ENCODE results near the gene RCCD1.

The RCCD1 gene

GRCh38 chr15:90960298-90961091, 5.8 kb downstream of the RCCD1 start:
- peak in 8 of 56 donors; percentile 14 to 38 (median 26) for DNase-seq

- DNase-seq = no peak
Observed at GRCh38 chr15:90962021-90962420, 7.3 kb downstream of the RCCD1 start.

GRCh38 chr15:90966262-90966661, 11.6 kb downstream of the RCCD1 start:
- DNase-seq = no peak

- DNase-seq = no peak
Observed at GRCh38 chr15:90967206-90967605, 12.5 kb downstream of the RCCD1 start.

DNA sequence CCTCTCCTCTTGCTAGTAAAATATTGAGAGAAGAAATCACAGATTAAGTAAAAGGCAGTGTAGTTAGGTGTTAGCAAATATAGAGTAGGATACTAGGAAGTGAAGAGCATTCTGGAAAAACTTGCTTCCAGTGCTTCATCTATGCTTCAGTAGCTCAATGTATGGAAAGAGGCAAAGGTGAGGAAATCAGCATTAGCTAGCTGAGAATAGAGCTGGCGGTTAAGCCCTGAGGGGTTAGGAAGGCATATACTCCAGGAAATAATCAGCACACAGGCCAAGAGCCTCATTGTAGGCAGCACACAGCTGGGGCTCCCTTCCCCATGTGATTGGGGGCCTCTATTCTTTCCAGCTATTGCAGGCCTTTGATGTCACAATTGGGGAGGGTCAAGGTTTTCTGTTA, 13.8 kb downstream of the RCCD1 start:
- no peak for DNase-seq

DNA sequence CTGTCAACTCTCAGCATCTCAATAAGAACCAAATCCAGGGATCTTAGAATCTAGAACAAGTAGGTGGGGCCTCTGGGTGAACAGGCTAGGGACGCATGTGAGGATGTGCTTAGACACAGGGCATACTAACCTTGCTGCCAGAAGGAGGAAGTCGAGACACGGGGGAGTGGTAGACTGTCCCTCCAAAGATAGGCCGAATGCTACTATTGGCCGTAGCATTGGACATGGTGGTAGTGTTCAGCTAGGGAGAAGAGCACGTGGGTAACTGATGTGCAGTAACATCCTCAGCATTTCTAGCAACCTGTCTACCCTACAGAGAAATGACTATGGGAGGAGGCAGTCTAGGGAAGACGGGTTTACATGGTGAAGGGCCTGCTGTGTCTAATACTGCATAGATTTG, 15.6 kb downstream of the RCCD1 start:
- DNase-seq = no peak

DNA sequence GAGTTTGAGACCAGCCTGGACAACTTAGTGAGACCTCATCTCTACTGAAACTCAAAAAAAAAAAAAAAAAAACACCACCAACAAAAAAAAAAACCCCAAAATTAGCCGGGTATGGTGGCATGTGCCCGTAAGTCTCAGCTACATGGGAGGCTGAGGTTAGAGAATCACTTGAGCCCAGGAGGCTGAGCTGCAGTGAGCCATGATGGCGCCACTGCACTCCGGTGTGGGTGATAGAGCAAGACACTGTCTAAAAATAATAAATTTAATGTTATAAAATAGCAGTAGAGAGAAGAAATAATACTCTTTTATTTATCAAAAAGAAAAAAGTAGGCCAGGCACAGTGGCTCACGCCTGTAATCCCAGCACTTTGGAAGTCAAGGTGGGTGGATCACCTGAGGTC, 17.4 kb downstream of the RCCD1 start:
- no peak for DNase-seq

GRCh38 chr15:90974216-90974615, 19.5 kb downstream of the RCCD1 start:
- no peak for DNase-seq

- no peak for DNase-seq
Observed at GRCh38 chr15:90979582-90979981, 24.9 kb downstream of the RCCD1 start.

DNA sequence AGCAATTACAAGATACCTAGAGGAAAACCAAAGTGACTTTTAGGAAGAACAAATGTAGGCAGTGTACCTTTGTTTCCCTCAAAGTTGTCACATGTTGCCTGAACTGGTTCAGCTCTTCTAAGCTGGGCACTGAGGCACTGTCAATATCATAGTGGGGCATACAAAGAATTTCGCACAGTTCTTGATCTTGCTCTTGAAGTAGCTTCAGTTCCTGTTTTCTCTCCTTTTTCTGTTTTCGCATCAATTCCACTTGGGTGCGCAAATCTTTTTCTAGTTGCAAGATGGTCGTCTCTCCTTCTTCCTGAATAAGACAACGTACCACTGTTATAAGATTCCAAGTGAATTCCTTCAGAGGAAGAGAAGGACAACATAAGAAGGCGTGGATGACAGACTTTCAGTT, 27.0 kb downstream of the RCCD1 start:
- DNase-seq = no peak

DNA sequence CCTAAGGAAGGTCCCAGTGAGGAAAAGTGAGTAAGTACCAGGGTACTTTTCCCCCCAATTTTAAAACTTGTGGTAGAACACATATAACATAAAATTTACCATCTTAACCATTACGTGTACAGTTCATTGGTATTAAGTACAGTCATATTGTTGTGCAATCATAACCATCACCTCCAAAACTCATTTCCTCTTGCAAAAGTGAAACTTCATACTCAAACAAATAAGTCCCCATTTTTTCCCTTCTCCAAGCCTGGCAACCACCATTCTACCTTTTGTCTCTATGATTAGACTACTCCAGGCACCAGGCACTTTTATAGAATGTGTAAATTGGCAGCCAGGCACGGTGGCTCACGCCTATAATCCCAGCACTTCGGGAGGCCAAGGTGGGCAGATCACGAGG, 27.5 kb downstream of the RCCD1 start:
- DNase-seq = no peak

DNA sequence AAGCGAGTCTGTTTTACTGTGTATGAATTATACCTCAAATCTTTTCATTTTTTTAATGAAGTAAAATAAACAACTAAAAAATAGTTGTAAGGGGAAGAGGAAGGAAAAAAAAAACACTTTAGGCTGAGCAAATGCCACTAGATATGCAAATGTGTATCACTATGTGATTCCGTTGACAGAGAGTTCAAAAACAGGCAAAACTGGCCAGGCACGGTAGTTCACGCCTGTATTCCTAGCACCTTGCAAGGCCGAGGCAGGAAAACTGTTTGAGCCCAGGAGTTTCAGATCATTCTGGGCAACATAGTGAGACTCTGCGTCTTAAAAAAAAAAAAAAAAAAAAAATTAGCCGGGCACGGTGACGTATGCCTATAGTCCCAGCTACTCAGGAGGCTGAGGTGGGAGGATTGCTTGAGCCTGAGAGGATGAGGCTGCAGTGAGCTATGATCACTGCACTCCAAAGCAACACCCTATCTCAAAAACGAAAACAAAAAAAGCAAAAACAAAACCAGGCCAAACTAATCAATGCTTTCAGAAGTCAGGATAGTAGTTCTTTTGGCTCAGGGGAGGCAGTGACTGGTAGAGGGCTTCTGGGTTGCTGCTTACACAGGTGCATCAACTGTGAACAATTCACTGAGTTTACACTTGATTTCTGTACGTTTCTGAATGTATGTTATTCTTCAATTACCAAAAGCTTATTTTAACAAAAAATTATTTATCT, 32.3 kb downstream of the RCCD1 start:
- no peak for DNase-seq

DNA sequence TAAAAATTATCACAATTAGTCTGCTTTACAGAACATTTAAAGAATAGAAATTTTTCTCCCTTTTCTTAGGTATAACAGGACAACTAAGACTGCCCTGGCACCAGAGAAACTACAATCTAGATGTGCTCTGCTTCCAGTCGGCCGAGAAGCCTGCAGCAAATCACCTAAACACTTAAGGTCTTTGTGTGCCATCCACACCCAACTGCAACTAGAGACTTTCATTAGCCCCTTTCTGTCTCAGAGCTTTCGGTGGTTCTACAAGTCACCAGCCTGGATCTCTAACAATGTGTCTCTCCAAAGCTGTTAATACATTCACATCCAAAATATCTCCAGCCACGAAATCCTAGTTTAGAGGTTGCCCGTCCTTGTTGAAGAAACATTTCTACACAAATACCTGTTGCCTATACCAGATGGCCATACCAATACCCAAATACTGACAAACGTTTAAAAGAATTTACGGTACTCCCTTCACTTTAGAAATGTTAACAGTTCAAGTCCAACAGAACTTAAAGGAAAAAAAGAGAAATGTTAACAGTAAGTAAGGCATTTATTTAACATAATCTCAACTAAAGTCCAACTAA, 33.0 kb downstream of the RCCD1 start:
- no peak for DNase-seq

DNA sequence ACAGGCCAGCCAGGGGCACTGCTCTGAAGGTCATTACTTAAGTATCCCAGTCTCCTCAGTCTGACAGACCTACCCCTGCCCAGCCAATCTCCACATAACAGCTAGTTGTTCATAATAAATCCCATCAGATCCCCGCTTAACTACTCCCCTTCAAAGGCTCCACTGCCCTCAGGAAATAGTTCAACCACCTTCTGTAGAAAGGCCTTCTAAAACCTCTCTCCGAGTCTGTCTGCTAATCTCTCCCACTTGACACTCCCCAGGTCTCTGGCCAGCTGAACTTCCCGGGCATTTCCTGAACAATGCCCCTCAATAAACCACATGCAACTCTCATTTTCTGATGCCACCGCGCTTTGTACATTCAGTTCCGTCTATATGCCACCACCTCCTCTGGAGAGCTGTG, 33.6 kb downstream of the RCCD1 start:
- DNase-seq = no peak

DNA sequence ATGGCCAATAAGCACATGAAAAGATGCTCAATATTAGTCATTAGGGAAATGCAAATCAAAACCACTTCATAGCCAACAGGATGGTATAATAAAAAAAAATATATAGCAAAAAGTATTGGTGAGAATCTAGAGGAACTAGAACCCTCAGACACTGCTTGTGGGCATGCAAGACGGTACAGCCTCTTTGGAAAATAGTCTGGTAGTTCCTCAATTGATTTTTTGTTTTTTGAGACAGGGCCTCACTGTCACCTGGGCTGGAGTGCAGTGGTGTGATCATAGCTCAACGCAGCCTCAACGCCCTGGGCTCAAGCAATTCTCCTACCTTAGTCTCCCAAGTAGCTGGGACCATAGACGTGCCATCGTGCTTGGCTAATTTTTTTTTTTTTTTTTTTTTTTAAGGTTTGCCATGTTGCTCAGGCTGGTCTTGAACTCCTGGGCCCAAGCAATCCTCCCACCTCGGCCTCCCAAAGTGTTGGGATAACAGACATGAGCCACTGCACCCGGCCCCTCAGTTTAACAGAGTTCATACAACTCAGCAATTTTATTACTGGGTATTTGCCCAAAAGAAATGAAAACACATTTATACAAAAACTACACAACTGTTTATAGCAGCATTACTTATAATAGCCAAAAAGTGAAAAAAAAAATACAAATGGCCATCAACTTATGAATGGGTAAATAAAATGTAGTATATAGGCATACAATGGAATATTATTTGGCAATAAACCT, 34.5 kb downstream of the RCCD1 start:
- no peak for DNase-seq

DNA sequence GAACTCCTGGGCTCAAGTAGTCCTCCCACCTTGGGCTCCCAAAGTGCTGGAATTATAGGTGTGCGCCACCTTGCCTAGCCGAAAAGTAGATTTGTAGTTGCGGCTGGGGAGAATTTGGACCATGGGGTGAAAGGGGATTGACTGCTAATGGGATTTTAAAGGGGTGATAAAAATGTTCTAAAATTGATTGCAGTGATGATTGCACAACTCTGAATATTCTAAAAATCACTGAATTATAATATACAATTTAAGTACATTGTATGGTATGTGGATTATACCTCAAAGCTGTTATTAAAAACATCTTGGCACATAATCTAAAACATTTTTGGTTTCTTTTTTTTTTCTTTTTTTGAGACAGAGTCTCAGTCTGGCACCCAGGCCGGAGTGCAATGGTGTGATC, 35.8 kb downstream of the RCCD1 start:
- DNase-seq = no peak

DNA sequence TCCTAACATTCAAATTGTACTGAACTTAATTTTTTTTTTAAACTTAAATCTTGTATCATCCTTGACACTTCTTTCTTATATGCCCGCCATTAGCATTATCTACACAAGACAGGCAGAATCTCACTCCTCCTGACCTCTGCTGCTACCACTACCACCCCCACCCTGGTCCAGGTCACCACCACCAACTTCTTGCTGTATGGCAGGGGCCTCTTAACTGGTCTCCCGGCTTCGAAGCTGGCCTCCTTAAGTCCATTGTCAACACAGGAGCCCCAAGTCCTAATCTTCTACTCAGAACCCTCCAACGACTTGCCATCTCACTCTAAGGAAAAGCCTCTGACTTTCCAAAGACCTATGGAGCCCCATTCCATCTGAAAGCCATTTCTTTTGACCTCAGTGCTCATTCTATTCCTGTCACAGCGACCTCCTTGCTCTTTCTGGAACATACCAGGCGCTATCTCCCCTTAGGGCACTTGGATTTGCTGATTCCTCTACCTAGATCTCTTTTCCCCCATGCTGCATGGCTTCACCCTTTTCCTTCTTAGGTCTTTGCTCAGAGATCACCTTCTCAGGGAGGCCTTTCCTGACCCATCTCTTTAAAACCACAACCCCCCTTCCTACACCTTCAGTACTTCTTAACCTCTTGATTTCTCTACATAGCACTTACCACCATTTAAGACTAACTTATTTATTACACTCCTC, 37.1 kb downstream of the RCCD1 start:
- DNase-seq = no peak

DNA sequence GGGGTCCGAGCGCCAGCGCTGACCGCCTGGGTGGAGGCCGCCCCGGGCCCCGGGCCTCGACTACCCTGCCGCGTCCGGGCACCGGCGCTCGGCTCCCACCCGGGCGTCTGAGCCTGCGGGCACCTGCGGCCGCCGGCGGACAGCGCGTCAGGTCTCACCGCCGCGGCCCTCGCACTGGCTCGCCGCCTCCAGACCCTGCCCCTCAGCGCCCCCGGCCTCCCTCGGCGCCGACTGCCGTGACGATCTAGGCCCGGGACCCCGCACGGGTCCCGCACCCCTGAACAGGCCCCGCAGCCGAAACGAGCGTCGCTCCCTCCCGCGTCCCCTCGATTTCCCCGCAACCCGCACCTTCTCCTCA, 39.4 kb downstream of the RCCD1 start:
- peak in 2 of 56 donors; percentile 15 to 24 for DNase-seq

GRCh38 chr15:90994417-90995311, 40.0 kb downstream of the RCCD1 start, which contains the start of gene PRC1:
PRC1 (minus strand) TSS chr15:90994535; CDS start chr15:90994417, 118 bp downstream.
- DNase-seq = peak; percentile 55 to 98 (median 94)

DNA sequence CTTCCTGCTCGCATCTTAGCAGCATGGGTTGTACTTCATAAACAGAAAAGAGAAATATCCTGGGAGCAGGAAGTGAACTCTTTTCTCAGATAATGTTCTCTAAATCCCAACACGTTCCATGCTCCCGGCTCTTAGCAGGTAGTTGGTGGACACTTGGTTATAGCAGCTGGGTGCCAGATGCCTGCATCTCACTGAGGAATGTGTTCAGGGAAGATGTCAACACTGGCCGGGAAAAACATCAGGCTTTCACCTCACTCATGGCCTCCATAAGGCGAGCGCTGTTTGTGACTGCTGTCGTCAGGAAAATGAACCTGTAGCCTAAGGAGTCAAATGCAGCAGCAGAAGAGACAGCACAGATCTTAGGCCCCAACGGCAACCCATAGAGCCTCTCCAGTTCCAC, 44.1 kb downstream of the RCCD1 start:
- DNase-seq = no peak
